HepG2 (cell line): ENCODE data around the gene DMRTB1. TPM values are rescaled to one million over a fixed set of nuclear protein-coding genes. Genes with fewer than 3 reads are reported as not detected.

Experiments
- MAZ ChIP-seq, 2 experiments: sonication (generic) in 1 of 2; formaldehyde crosslinking in 1 of 2; IDR thresholded peaks; 2 replicates each; pipeline versions ENCODE4 v1.5.0 to v1.6.1; 2012 to 2020; ENCODE audit warnings: low read depth in 2 of 2, mild to moderate bottlenecking in 2 of 2, borderline replicate concordance in 1 of 2, improper control_type of control experiment in 1 of 2, low read length in 1 of 2, missing genetic modification reagents in 1 of 2, moderate library complexity in 1 of 2
- PAF1 ChIP-seq: IDR thresholded peaks from 2 replicates; pipeline ENCODE4 v1.6.1; 2016; ENCODE audit warnings: missing genetic modification reagents, missing compliant biosample characterization
- PLRG1 ChIP-seq: fragments of 450-650 bp; conservative IDR thresholded peaks from 2 replicates; pipeline ENCODE4 v1.6.1; 2016
- RAD21 ChIP-seq: fragments of 450-650 bp; formaldehyde crosslinking; IDR thresholded peaks from 2 replicates; pipeline ENCODE4 v1.5.0; 2020; ENCODE audit warnings: mild to moderate bottlenecking
- ZNF30 ChIP-seq: sonication (generic); formaldehyde crosslinking; IDR thresholded peaks from 2 replicates; pipeline ENCODE4 v1.5.0; 2020; ENCODE audit warnings: mild to moderate bottlenecking, missing genetic modification reagents
- ZNF44 ChIP-seq: sonication (generic); formaldehyde crosslinking; IDR thresholded peaks from 2 replicates; pipeline ENCODE4 v1.5.1; 2020; ENCODE audit warnings: mild to moderate bottlenecking, missing genetic modification reagents
- ZNF501 ChIP-seq: sonication (generic); formaldehyde crosslinking; IDR thresholded peaks from 2 replicates; pipeline ENCODE4 v1.5.1; 2020; ENCODE audit warnings: mild to moderate bottlenecking, moderate library complexity, missing genetic modification reagents
- ZNF790 ChIP-seq: sonication (generic); formaldehyde crosslinking; IDR thresholded peaks from 2 replicates; pipeline ENCODE4 v1.8.0; 2022; ENCODE audit warnings: missing genetic modification reagents, mild to moderate bottlenecking, borderline replicate concordance
- polyA plus RNA-seq, 8 experiments: library from polyadenylated mRNA; depleted of rRNA in 3 of 8; stranded (reverse) in 7 of 8; unstranded in 1 of 8; fragments of >200 nt; fragmentation: Illumina TruSeq in 4 of 8; extraction: Trizol in 4 of 8; gene quantifications; 2 replicates each; pipeline versions ENCODE4 v1.2.1 to v1.2.3, GENCODE V29; 2011 to 2016; ENCODE audit warnings: low read depth in 4 of 8, missing spikeins in 1 of 8, mixed read lengths in 1 of 8; ENCODE audit not compliant: insufficient read depth in 1 of 8
- total RNA-seq, 5 experiments: library from RNA; depleted of rRNA; stranded (reverse); fragments of >200 nt; fragmentation: Illumina TruSeq; extraction: Trizol; gene quantifications; 2 replicates each; pipeline ENCODE4 v1.2.3, GENCODE V29; 2016; ENCODE audit warnings: low read depth in 1 of 5
- TF ChIP-seq, protein P1 (sequence below): sonication (generic); formaldehyde crosslinking; IDR thresholded peaks from 2 replicates; pipeline ENCODE4 v1.5.1; 2020; ENCODE audit warnings: mild to moderate bottlenecking, missing genetic modification reagents, borderline replicate concordance
- TF ChIP-seq, protein P2 (sequence below): sonication (generic); formaldehyde crosslinking; IDR thresholded peaks from 2 replicates; pipeline ENCODE4 v1.4.0; 2020; ENCODE audit warnings: missing genetic modification reagents

Gene DMRTB1
- total and polyA plus RNA-seq, 2 of the 13 experiments (the other 11 are each of a cell fraction or from before 2014, with no cell fraction given) = not detected

DNA sequence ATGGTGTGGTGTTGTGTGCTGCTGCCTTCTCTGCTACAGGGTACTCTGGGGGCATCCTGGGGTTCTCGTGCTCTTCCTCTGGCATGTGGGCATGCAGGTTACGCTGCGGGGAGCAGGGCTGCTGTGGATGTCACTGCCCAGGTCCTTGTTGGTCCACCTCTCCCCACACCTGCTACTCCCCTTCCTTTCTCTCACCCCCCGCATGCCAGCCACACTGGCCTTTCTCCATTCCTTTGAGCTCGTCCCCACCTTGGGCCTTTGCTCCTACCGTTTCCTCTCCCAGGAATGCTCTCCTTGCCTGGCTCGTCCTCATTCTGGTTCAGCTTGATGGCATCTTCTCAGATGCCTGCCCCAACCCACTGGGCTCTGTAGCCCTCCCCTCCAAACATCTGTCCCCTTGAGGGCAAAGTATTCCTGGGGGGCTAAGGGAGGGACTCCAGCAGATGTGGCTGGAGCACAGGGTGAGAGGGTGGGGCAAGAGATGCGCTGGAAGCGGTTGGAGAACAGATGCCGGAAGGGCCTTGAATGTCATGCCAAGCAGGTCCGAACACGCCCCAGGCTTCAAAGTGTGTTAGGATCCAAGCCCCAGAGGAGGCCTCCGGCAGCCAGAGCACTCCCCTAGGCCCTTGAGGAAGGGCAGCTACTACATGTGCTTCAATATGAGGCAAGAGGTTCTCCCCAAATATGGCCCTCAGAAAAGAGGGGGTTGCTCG is 23.4 kb downstream of the DMRTB1 start (continued):
- TF ChIP-seq, protein P1, sequence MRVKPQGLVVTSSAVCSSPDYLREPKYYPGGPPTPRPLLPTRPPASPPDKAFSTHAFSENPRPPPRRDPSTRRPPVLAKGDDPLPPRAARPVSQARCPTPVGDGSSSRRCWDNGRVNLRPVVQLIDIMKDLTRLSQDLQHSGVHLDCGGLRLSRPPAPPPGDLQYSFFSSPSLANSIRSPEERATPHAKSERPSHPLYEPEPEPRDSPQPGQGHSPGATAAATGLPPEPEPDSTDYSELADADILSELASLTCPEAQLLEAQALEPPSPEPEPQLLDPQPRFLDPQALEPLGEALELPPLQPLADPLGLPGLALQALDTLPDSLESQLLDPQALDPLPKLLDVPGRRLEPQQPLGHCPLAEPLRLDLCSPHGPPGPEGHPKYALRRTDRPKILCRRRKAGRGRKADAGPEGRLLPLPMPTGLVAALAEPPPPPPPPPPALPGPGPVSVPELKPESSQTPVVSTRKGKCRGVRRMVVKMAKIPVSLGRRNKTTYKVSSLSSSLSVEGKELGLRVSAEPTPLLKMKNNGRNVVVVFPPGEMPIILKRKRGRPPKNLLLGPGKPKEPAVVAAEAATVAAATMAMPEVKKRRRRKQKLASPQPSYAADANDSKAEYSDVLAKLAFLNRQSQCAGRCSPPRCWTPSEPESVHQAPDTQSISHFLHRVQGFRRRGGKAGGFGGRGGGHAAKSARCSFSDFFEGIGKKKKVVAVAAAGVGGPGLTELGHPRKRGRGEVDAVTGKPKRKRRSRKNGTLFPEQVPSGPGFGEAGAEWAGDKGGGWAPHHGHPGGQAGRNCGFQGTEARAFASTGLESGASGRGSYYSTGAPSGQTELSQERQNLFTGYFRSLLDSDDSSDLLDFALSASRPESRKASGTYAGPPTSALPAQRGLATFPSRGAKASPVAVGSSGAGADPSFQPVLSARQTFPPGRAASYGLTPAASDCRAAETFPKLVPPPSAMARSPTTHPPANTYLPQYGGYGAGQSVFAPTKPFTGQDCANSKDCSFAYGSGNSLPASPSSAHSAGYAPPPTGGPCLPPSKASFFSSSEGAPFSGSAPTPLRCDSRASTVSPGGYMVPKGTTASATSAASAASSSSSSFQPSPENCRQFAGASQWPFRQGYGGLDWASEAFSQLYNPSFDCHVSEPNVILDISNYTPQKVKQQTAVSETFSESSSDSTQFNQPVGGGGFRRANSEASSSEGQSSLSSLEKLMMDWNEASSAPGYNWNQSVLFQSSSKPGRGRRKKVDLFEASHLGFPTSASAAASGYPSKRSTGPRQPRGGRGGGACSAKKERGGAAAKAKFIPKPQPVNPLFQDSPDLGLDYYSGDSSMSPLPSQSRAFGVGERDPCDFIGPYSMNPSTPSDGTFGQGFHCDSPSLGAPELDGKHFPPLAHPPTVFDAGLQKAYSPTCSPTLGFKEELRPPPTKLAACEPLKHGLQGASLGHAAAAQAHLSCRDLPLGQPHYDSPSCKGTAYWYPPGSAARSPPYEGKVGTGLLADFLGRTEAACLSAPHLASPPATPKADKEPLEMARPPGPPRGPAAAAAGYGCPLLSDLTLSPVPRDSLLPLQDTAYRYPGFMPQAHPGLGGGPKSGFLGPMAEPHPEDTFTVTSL (CRISPR knock-in tag) = no peak
- TF ChIP-seq ZNF44 (CRISPR knock-in tag) = no peak
- no peak for TF ChIP-seq PAF1 (CRISPR knock-in tag)
- TF ChIP-seq, protein P2, sequence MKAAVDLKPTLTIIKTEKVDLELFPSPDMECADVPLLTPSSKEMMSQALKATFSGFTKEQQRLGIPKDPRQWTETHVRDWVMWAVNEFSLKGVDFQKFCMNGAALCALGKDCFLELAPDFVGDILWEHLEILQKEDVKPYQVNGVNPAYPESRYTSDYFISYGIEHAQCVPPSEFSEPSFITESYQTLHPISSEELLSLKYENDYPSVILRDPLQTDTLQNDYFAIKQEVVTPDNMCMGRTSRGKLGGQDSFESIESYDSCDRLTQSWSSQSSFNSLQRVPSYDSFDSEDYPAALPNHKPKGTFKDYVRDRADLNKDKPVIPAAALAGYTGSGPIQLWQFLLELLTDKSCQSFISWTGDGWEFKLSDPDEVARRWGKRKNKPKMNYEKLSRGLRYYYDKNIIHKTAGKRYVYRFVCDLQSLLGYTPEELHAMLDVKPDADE (CRISPR knock-in tag) = no peak
- TF ChIP-seq ZNF790 (CRISPR knock-in tag) = no peak
- TF ChIP-seq ZNF30 (CRISPR knock-in tag) = no peak
- no peak for TF ChIP-seq RAD21 (CRISPR knock-in tag)
- no peak for TF ChIP-seq PLRG1
- no peak for TF ChIP-seq ZNF501 (CRISPR knock-in tag)
- no peak for TF ChIP-seq MAZ (IDR thresholded peaks at IDR 0.05; ENCODE audit: borderline replicate concordance, low read depth, low read length)
- no peak for TF ChIP-seq MAZ (CRISPR knock-in tag; IDR thresholded peaks at IDR 0.05; ENCODE audit: low read depth)
